NCI-H524 treated with DMSO at 0.1 percent for 48 hours (cell line): Measurements from ENCODE around the gene PKD2L1.
"Not testable (repeated sequence)": the region's sequence is repeated elsewhere in the genome, so short reads cannot be mapped to it uniquely, and the experiment has no call there.

ENCODE experiments used
- DNase-seq: peaks from one replicate; lab custom pipeline; 2025; lab: John Stamatoyannopoulos, UW

The PKD2L1 gene

DNA sequence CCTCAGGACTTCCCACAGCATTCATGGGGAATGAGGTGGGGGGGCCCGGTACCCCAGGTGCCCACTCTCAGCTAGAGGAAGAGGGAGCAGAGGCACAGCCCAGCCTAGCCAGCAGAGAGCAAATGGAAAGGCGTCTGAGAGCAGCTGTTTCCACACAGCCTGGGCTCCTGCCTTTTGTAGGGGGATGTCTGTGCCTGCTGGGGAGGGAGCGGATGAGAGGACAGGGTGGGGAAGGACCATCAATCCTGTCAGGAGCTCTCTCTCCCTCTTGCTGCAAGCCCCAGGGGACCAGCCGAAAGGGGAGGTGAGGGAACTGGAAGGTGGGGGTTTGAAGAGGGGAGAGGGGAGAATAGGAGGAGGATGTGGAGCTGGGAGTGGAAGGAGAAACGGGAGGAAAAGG, at the start of gene PKD2L1:
TSS of gene PKD2L1 (minus strand) at position 150 of the 400 bp plus-strand sequence. CDS start at position 25, 125 bp downstream.
- DNase-seq: no peak

DNA sequence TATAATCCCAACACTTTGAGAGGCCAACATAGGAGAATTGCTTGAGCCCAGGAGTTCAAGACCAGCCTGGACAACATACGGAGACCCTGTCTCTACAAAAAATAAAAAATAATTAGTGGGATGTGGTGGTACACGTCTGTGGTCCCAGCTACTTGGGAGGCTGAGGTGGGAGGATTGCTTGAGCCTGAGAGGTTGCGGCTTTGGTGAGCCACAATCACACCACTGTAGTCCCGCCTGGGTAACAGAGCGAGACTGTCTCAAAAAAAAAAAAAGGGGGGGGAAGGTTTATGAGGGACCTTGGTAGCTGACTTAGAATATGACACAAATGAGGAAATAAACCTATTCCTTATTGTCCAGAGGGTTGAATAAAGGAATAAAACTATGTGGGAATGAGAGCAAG, 47.8 kb upstream of the PKD2L1 start:
- DNase-seq: no peak

DNA sequence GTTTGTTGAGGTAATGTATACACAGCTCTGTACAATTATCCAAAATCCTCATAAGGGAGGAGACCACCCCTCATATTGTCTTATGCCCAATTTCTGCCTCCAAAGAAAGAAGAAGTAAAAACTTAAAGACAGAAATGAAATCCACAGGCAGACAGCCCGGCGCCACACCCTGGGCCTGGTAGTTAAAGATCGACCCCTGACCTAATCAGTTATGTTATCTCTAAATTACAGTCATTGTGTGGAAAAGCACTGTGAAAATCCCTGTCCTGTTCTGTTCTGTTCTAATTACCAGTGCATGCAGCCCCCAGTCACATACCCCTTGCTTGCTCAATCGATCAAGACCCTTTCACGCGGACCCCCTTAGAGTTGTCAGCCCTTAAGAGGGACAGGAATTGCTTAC, 46.6 kb upstream of the PKD2L1 start:
- DNase-seq: not testable (repeated sequence)

DNA sequence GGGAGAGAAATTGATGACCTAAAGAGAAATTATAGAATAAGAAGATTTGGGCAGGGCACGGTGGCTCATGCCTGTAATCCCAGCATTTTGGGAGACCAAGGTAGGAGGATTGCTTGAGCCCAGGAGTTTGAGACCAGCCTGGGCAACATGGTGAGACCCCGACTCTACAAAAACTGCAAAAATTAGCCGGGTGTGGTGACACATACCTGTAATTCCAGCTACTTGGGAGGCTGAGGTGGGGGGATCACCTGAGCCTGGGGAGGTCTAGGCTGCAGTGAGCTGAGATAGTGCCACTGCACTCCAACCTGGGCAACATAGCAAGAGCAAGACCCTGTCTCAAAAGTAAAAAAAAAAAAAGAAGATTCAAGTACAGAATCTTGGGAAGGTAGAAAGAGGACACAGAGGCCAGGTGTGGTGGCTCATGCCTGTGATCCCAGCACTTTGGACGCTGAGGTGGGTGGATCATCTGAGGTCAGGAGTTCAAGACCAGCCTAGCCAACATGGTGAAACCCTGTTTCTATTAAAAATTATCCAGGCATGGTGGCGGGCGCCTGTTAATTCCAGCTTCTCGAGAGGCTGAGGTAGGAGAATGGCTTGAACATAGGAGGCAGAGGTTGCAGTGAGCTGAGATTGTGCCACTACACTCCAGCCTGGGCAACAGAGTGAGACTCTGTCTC, 44.8 kb upstream of the PKD2L1 start:
- not testable (repeated sequence) for DNase-seq

DNA sequence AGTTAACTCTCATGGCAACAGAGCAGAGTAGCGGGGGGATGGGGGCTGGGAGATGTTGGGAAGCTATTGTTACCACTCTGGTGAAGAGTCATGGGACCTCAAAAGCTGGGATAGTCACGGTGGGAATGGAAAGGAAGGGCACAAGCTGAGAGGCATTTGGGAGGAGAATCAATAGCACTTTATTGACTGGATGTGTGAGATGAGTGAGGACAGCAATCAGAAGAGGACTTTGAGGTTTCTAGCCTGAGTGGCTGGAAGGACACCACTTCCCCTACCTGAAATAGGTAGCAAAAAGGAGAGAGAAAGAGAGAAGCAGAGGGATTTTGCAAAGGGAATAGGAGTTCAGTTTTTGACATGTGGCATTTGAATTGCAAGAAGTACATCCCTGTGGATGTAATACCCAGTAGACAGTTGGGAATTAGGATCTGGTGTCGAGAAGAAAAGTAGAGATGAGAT, 44.2 kb upstream of the PKD2L1 start:
- DNase-seq: no peak

DNA sequence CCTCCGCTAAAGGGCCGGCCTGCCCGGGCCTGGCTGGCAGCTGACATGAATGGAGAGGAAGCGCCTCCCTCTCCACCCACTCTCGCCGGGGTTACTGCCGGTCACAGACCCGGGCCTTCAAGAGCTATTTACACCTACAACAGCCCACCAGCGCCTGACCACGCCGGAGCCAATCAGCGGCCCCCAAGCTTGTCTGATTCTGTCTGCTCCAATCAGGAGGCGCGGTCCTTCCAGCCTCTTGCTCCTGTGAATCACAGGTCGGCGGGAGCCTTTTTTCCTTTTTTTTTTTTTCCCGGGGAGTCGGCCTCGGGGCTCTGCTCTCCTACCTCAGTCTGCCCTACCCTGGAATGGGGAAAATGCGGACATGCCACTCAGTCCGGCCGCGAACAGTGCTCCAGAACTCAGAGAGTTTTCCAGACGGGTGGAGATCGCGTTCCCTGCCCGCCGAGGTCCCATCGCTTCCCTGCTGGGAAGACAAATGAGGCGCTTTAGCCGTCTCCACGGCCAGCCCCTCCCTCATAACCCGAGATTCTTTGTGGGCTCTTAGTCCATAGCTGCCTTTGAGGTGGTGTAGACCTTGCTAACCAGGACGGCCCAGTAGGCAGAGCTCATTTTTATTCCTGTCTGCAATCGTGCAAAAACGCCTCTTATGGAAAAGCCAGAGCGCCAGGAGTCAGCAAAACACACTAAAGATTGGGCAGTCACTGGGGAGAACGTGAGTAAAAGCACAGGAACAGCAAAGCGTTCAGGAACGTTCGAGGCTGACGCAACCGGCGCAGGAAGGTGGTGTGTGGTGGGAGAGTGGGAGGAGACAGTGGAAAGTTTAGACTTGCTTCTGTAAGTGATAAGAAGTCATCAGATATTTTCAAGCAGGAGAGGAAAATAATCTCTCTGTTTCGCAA, 43.5 kb upstream of the PKD2L1 start:
- peak; percentile 47 for DNase-seq

GRCh38 chr10:100372415-100373297, 42.6 kb upstream of the PKD2L1 start:
- no peak for DNase-seq

DNA sequence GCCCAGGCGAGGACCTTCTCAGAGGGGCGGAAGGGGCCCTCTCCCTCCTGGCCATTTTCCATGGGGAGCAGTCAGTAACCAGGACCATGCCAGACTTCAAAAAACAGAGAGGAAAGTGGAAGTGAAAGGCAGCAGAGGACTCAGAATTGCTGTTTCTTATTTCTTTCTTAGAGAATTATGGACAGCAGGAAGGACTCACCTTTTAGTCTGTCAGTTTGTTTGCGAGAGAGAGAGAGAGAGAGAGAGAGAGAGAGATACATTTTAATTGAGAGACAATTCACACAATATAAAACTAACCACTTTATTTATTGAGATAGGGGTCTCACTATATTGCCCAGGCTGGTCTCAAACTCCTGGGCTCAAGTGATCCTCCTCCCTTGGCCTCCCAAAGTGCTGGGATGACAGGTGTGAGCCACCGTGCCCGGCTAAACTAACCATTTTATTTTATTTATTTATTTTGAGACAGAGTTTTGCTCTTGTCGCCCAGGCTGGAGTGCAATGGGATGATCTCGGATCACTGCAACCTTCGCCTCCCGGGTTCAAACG, 41.5 kb upstream of the PKD2L1 start:
- DNase-seq: no peak

DNA sequence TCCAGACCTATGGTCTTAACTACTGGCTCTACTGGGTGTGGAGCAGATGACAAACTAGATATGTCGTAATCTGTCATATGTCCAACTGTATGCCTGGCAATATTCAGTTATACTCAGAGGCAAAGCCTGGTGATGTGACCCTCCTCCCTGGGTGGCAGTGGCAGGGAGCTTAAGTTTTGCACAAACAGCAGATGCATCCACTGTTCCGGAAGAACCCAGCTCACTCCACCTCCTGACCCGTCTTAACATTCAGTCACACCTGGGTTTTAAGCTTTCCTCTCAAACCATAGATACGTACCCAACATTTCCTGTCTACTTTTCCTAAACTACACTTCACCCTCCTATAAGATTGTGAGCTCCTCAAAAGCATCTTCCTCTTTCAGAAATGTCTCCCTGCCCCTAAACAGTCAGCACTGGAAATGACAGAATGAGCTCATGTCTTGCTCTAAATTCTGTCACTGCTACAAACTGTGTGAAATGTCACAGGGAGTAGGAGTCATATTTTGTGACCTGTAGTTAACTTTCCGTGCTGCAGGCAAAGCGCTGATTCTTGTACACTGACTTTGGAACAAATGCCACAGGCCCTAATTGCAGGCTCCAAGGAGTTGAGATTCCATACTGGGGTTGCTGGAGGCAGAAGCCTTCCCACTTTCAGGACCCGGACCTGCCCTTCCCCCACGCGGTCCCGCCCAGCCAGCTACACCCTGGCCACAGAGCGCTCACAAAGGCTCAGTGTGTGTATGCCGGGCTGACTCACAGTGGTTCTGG, 40.9 kb upstream of the PKD2L1 start:
- DNase-seq: no peak

GRCh38 chr10:100368721-100369120, 38.7 kb upstream of the PKD2L1 start:
- DNase-seq: no peak

- DNase-seq: no peak
Observed at GRCh38 chr10:100364735-100365391, 34.8 kb upstream of the PKD2L1 start.

DNA sequence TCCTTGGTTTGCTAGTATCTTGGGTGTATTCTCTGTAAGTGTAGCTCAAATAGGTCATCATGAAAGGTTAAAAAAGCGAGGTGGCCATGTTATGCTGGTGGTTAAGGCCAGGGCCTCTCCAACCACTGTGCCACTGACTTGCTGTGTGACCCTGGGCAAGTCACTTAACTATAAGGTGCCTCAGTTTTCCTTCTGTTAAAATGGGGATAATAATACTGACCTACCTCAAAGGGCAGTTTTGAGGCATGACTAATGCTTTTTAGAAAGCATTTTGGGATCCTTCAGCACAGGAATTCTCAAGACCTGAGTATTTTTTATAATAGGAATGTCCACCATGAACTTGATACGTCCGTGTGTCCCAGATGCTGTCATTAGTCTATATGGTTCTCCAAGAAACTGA, 34.1 kb upstream of the PKD2L1 start:
- DNase-seq: no peak

DNA sequence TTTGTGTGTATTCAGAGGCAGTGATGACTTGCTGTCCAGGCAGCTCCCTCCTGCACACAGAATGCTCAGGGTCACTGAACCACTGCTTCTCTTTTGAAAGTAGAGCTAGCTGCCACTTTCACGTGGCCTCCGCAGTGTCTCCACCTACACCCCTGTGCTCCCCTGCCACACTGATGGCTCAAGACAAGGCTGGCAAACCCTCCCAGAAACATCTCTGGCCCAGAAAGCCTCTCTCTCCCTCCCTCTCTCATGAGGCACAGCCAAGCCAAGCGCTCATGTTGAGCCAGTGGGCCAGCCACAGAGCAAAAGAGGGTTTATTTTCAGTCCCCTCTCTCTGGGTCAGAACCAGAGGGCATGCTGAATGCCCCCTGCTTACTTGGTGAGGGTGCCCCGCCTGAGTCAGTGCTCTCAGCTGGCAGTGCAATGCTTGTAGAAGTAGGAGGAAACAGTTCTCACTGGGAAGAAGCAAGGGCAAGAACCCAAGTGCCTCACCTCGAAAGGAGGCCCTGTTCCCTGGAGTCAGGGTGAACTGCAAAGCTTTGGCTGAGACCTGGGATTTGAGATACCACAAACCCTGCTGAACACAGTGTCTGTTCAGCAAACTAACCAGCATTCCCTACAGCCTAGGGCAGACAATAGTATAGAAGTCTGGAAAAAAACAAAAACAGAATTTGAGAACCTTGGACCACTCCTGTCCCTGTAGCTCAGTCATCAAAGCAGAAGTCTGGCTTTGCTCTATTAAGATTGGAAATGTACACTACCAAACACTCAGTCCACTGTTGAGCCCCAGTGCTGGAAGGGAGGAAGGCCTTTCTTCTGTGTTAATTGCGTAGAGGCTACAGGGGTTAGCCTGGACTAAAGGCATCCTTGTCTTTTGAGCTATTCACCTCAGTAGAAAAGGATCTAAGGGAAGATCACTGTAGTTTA, 32.8 kb upstream of the PKD2L1 start:
- no peak for DNase-seq

DNA sequence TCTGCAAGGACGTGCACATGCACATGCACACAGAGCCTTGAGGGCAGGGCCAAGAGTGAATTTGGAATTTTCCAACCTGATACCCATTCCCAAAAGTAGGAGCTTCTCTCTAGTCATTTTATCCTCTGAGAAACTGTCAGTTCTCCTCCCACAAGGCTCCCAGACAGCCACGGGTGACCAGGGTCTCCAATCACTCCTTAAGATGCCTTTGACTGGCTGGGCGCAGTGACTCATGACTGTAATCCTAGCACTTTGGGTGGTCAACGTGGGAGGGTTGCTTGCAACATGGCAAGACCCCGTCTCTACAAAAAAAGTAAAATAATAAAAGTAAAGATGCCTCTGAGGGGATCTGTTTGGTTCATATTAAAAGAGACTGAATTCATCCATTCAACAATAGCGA, 30.2 kb upstream of the PKD2L1 start:
- DNase-seq: no peak

- no peak for DNase-seq
Observed at GRCh38 chr10:100359529-100360150, 29.6 kb upstream of the PKD2L1 start.

- DNase-seq: no peak
Observed at GRCh38 chr10:100359030-100359432, 29.0 kb upstream of the PKD2L1 start.

- DNase-seq: no peak
Observed at GRCh38 chr10:100357059-100357858, 27.2 kb upstream of the PKD2L1 start.
